ENCODE measurements around the gene MAGEA9. TPM values are rescaled to one million over a fixed set of nuclear protein-coding genes. Genes with fewer than 3 reads are reported as not detected.
"Not testable (repeated sequence)": the region's sequence is repeated elsewhere in the genome, so short reads cannot be mapped to it uniquely, and the experiment has no call there.

Gene MAGEA9
- not detected for total RNA-seq

DNA sequence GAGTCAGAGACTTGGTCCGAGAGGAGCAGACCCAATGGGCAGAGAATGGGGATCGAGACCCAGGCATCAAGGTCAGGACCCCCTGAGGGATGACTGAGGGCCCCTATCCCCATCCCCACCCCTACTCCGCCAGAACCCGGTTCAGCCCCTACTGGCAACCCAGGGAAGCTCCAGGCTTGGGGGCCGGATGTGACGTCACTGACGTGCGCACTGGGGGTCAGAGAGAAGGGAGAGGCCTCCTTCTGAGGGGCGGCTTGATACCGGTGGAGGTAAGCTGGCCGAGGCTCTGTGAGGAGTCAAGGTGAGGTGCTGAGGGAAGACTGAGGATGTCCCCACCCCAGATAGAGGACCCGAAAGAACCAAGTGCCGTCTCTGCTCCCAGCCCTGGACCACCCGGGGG lies at the start of gene MAGEA9:
TSS of gene MAGEA9 (plus strand) at position 204 of the 400 bp plus-strand sequence. CDS start 4,281 bp downstream, outside the sequence.
- H3K27ac ChIP-seq; H3K27me3 ChIP-seq; intact Hi-C loops (cut with DNase I); H3K9me3 ChIP-seq; H3K36me3 ChIP-seq; DNase-seq; H3K4me1 ChIP-seq; H3K4me3 ChIP-seq (replicated peaks in 1 of 3): not testable (repeated sequence)
- no CpG with 5 or more reads among the region's 14 CpGs for WGBS, 2 donors

GRCh38 chrX:149742269-149742668 lies 39.5 kb upstream of the MAGEA9 start:
- H3K9me3 ChIP-seq; intact Hi-C loops (cut with DNase I): not testable (repeated sequence)
- WGBS, 2 donors, result no CpG with 5 or more reads among the region's 6 CpGs

DNA sequence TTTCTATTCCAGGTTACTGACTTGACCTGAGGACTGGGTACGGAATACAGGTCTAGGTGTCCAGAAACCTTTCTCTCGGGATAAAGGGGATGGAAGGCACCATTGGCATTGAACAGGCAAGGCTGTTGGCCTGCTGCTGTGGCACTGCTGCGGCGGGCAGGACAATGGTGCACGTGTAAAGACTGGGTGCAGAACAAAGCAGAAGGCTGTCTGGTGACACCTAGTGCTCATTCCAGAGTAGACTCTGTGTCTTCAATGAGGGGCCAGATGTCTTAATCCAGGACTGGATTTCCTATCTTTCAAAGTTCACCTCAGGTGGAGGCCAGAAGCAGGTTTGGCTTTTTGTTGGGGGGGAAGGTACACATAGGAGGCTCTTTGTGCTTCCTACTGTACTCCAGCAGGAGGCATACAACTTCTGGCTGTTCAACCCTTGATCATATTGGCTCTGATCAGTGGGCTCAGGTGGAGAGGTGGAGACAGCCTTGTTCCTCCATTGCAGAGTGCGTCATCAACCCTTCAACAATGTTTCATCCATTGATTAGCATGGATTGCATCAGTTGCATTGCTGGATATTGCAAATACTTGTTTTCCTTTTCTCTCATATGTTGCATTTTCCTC lies 35.2 kb upstream of the MAGEA9 start:
- no CpG with 5 or more reads among the region's 6 CpGs for WGBS, 2 donors
- DNase-seq; H3K27me3 ChIP-seq; H3K4me3 ChIP-seq (replicated peaks in 1 of 3); H3K9me3 ChIP-seq; H3K27ac ChIP-seq; intact Hi-C loops (cut with DNase I); H3K36me3 ChIP-seq; H3K4me1 ChIP-seq: not testable (repeated sequence)

More at GRCh38 chrX:149742269-149742668, 39.5 kb upstream of the MAGEA9 start:
- H3K4me3 ChIP-seq (replicated peaks in 1 of 3); H3K27me3 ChIP-seq; H3K36me3 ChIP-seq; H3K27ac ChIP-seq; DNase-seq; H3K4me1 ChIP-seq: not testable (repeated sequence)

- no peaks in the 10 kb centered on the region for H3K4me1 ChIP-seq
- no peak for TF ChIP-seq POLR2A (IDR thresholded peaks at IDR 0.05)
- TF ChIP-seq, protein P1, sequence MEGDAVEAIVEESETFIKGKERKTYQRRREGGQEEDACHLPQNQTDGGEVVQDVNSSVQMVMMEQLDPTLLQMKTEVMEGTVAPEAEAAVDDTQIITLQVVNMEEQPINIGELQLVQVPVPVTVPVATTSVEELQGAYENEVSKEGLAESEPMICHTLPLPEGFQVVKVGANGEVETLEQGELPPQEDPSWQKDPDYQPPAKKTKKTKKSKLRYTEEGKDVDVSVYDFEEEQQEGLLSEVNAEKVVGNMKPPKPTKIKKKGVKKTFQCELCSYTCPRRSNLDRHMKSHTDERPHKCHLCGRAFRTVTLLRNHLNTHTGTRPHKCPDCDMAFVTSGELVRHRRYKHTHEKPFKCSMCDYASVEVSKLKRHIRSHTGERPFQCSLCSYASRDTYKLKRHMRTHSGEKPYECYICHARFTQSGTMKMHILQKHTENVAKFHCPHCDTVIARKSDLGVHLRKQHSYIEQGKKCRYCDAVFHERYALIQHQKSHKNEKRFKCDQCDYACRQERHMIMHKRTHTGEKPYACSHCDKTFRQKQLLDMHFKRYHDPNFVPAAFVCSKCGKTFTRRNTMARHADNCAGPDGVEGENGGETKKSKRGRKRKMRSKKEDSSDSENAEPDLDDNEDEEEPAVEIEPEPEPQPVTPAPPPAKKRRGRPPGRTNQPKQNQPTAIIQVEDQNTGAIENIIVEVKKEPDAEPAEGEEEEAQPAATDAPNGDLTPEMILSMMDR (IDR thresholded peaks at IDR 0.05), result no peak
- 100% methylated on average over 2 of the region's 8 CpGs; no CpG with 5 or more reads in 1 of the 2 donors for WGBS, 2 donors
- DNase-seq, result no peak
- H3K4me3 ChIP-seq (replicated peaks in 1 of 3), result no peak overlapping the region
- no peaks in the 10 kb centered on the region for H3K9me3 ChIP-seq
- H3K27ac ChIP-seq, result no peak overlapping the region
- no peaks in the 10 kb centered on the region for H3K27me3 ChIP-seq
- H3K36me3 ChIP-seq, result no peaks in the 10 kb centered on the region
- intact Hi-C loops (cut with DNase I), result no loop called here
These were observed 24.3 kb upstream of the MAGEA9 start for GRCh38 chrX:149757206-149758067.

DNA sequence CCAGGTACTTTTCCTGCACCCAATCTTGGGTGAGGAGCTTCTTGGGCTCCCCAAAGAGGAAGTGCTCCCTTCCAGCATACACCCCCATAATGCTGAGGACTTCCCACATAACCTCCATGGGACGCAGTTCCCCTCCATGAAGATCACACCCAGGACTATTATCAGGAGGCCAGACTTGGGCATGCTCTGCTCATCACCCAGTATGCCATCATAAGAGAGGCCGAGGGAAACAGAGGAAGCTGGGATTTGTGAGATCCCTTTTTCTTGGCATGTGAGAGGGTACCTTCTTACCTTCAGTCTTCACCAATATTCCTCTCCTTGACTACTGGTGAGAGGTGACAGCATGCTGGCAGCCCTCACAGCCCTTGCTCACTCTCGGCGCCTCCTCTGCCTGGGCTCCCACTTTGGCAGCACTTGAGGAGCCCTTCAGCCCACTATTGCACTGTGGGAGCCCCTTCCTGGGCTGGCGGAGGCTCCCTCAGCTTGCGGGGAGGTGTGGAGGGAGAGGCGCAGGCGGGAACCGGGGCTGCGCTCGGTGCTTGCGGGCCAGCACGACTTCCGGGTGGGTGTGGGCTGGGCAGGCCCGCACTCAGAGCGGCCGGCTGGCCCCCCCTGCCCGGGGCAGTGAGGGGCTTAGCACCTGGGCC lies 23.5 kb upstream of the MAGEA9 start:
- TF ChIP-seq POLR2A (IDR thresholded peaks at IDR 0.05), result no peak
- TF ChIP-seq, protein P1 (IDR thresholded peaks at IDR 0.05), result no peak
- Histone ChIP-seq H3K9me3 (no peaks in the 10 kb centered on the region), H3K36me3 (no peaks in the 10 kb centered on the region), H3K4me3 (replicated peaks in 1 of 3) (no peak overlapping the region), H3K4me1 (no peaks in the 10 kb centered on the region), H3K27ac (no peak overlapping the region), H3K27me3 (no peaks in the 10 kb centered on the region)
- no peak for DNase-seq
- intact Hi-C loops (cut with DNase I), result no loop called here
- 96% methylated on average over 9 of the region's 18 CpGs; no CpG with 5 or more reads in 1 of the 2 donors for WGBS, 2 donors

- DNase-seq; intact Hi-C loops (cut with DNase I); H3K27me3 ChIP-seq; H3K36me3 ChIP-seq; H3K27ac ChIP-seq; H3K4me1 ChIP-seq; H3K4me3 ChIP-seq (replicated peaks in 1 of 3); H3K9me3 ChIP-seq: not testable (repeated sequence)
- WGBS, 2 donors, result no CpG with 5 or more reads among the region's 17 CpGs
These were observed 23.0 kb upstream of the MAGEA9 start for GRCh38 chrX:149758715-149759078.

- Histone ChIP-seq H3K9me3 (no peaks in the 10 kb centered on the region), H3K4me3 (replicated peaks in 1 of 3) (no peak overlapping the region), H3K36me3 (no peaks in the 10 kb centered on the region), H3K27ac (no peak overlapping the region), H3K27me3 (no peaks in the 10 kb centered on the region), H3K4me1 (no peaks in the 10 kb centered on the region)
- intact Hi-C loops (cut with DNase I), result no loop called here
- DNase-seq, result no peak
- TF ChIP-seq, protein P1 (IDR thresholded peaks at IDR 0.05), result no peak
- no peak for TF ChIP-seq POLR2A (IDR thresholded peaks at IDR 0.05)
- 60 to 96% methylated on average over 1 to 4 of the region's 7 CpGs for WGBS, 2 donors
These were observed 21.9 kb upstream of the MAGEA9 start for GRCh38 chrX:149759824-149760223.
